Prostate gland (tissue), 2 donors: Measurements from ENCODE around the gene LMO2. TPM values are rescaled to one million over a fixed set of nuclear protein-coding genes. Genes with fewer than 3 reads are reported as not detected.

Experiments
- DNase-seq: peaks from one replicate; pipeline ENCODE4 v3.0.0-alpha.2; 2019; ENCODE audit warnings: low spot score
- H3K27ac ChIP-seq, 2 donors: fragments of 200-600 bp; sonication (generic); 2 replicates each; pipeline ENCODE4 v1.5.1; 2017 to 2019
- H3K27me3 ChIP-seq: fragments of 200-600 bp; sonication (generic); replicated peaks from 2 replicates; pipeline ENCODE4 v1.5.1; 2019; ENCODE audit not compliant: insufficient read depth
- H3K36me3 ChIP-seq, 2 donors: fragments of 200-600 bp; sonication (generic); 1 replicate in 1 of 2; 2 replicates in 1 of 2; pipeline versions ENCODE4 v1.5.1 to v1.8.1; 2017 to 2019
- H3K4me1 ChIP-seq: fragments of 200-600 bp; sonication (generic); replicated peaks from 2 replicates; pipeline ENCODE4 v1.5.1; 2019
- H3K4me3 ChIP-seq, 2 donors: fragments of 200-600 bp; sonication (generic); 2 replicates each; pipeline ENCODE4 v1.5.1; 2017 to 2019
- H3K9me3 ChIP-seq: fragments of 200-600 bp; sonication (generic); 2 replicates; pipeline ENCODE4 v1.5.1; 2017
- CTCF ChIP-seq, 4 experiments: fragments of 200-600 bp in 2 of 4; fragments of 450-650 bp in 2 of 4; sonication (generic) in 2 of 4; IDR thresholded peaks; 1 replicate in 3 of 4; 2 replicates in 1 of 4; pipeline ENCODE4 v1.5.1; 2016 to 2019; ENCODE audit warnings: antibody characterized with exemption in 4 of 4, mild to moderate bottlenecking in 2 of 4, moderate library complexity in 2 of 4
- POLR2A ChIP-seq: fragments of 450-650 bp; IDR thresholded peaks from one replicate; pipeline ENCODE4 v1.6.1; 2016; ENCODE audit warnings: antibody characterized with exemption, mild to moderate bottlenecking
- POLR2AphosphoS5 ChIP-seq: sonication (generic); formaldehyde crosslinking; IDR thresholded peaks from one replicate; pipeline ENCODE4 v1.6.1; 2017; ENCODE audit warnings: antibody characterized with exemption
- WGBS: methylation state at CpG from one replicate; pipeline ENCODE4 v1.1.5; 2018; 5-methylcytosine and 5-hydroxymethylcytosine counted together
- intact Hi-C: fragments of 100-400 bp; cut with DNase I; formaldehyde crosslinking; loops from one replicate; pipeline ENCODE4 v1.14.2; 2022
- total RNA-seq, 2 donors: library from RNA; depleted of rRNA; stranded (reverse); fragments of >200 nt; gene quantifications; one replicate each; pipeline ENCODE4 v1.1.0, GENCODE V29; 2016

LMO2 gene
- total RNA-seq, 2 donors from 2014 or later, result 11.4 to 25.0 TPM

GRCh38 chr11:33832676-33833075, 59.2 kb downstream of the LMO2 start:
- DNase-seq, result no peak
- Histone ChIP-seq H3K27me3 (peaks cover 5% of the 10 kb centered on the region), H3K4me1 (peaks cover 6% of the 10 kb centered on the region), H3K9me3 (no peaks in the 10 kb centered on the region), H3K27ac (no peak overlapping the region), H3K36me3 (no peaks in the 10 kb centered on the region), H3K4me3 (no peak overlapping the region)
- 92% methylated on average over 16 of the region's 16 CpGs for WGBS
- no peak for TF ChIP-seq CTCF (IDR thresholded peaks at IDR 0.05)
- intact Hi-C loops, result no loop called here

GRCh38 chr11:33830903-33831648, 60.8 kb downstream of the LMO2 start:
- WGBS, result 68% methylated on average over 6 of the region's 6 CpGs
- no peak for DNase-seq
- Histone ChIP-seq H3K4me1 (peaks cover 6% of the 10 kb centered on the region), H3K36me3 (no peaks in the 10 kb centered on the region), H3K27me3 (peaks cover 5% of the 10 kb centered on the region), H3K4me3 (no peak overlapping the region), H3K9me3 (no peaks in the 10 kb centered on the region), H3K27ac (no peak overlapping the region)
- no peak for TF ChIP-seq POLR2A
- no peak for TF ChIP-seq POLR2AphosphoS5
- no peak for TF ChIP-seq CTCF (IDR thresholded peaks at IDR 0.05)
- intact Hi-C loops, result no loop called here

- H3K36me3 ChIP-seq, result no peaks in the 10 kb centered on the region
- peaks cover 6% of the 10 kb centered on the region for H3K4me1 ChIP-seq
- DNase-seq, result peak; percentile 50
- H3K27me3 ChIP-seq, result peaks cover 5% of the 10 kb centered on the region
- TF ChIP-seq POLR2AphosphoS5, result peak; percentile 10
- peak in 3 of 4 experiments; percentile 50 to 76 (median 53) for TF ChIP-seq CTCF (IDR thresholded peaks at IDR 0.05)
- TF ChIP-seq POLR2A, result no peak
- H3K9me3 ChIP-seq, result no peaks in the 10 kb centered on the region
- WGBS, result 21% methylated on average over 10 of the region's 10 CpGs
- H3K4me3 ChIP-seq, result peak overlapping the region; percentile 7 to 32
- intact Hi-C loops, result loop anchor here (5.0 kb wide), 1 partner anchor 467 kb away; no protein-coding TSS in a partner anchor
- no peak overlapping the region for H3K27ac ChIP-seq
Measured at GRCh38 chr11:33829430-33830141, 62.3 kb downstream of the LMO2 start.

GRCh38 chr11:33828604-33829429, 63.1 kb downstream of the LMO2 start:
- peak overlapping the region; percentile 7 to 32 for H3K4me3 ChIP-seq
- intact Hi-C loops, result loop anchor here (5.0 kb wide), 1 partner anchor 467 kb away; no protein-coding TSS in a partner anchor
- peaks cover 6% of the 10 kb centered on the region for H3K4me1 ChIP-seq
- 19% methylated on average over 41 of the region's 56 CpGs for WGBS
- TF ChIP-seq POLR2A, result no peak
- TF ChIP-seq CTCF (IDR thresholded peaks at IDR 0.05), result no peak
- no peak for TF ChIP-seq POLR2AphosphoS5
- H3K27me3 ChIP-seq, result peaks cover 5% of the 10 kb centered on the region
- no peaks in the 10 kb centered on the region for H3K9me3 ChIP-seq
- no peak for DNase-seq
- H3K27ac ChIP-seq, result no peak overlapping the region
- no peaks in the 10 kb centered on the region for H3K36me3 ChIP-seq
